K562 (cell line): Measurements from ENCODE around the gene DHRS4L2. TPM values are rescaled to one million over a fixed set of nuclear protein-coding genes. Genes with fewer than 3 reads are reported as not detected.
A peak's percentile ranks its signal among the peaks of the same experiment; 100 is the strongest.

Experiments
- CBX3 ChIP-seq, 2 experiments: IDR thresholded peaks; 1 replicate in 1 of 2; 2 replicates in 1 of 2; pipeline ENCODE4 v1.6.1; 2012; ENCODE audit warnings: inconsistent platforms in 2 of 2, low read length in 2 of 2, borderline replicate concordance in 1 of 2, control low read depth in 1 of 2
- FOXJ2 ChIP-seq: fragments of 200-800 bp; sonication (Bioruptor generic); IDR thresholded peaks from 2 replicates; pipeline ENCODE4 v1.6.1; 2016; ENCODE audit warnings: missing genetic modification characterization, missing compliant biosample characterization
- GATAD2B ChIP-seq: fragments of 450-650 bp; IDR thresholded peaks from 2 replicates; pipeline ENCODE4 v1.6.1; 2017; ENCODE audit warnings: mild to moderate bottlenecking, borderline replicate concordance
- KAT7 ChIP-seq: sonication (generic); formaldehyde crosslinking; IDR thresholded peaks from 2 replicates; pipeline ENCODE4 v1.8.0; 2022; ENCODE audit warnings: missing genetic modification reagents, mild to moderate bottlenecking, borderline replicate concordance
- MAZ ChIP-seq, 2 experiments: fragments of 450-650 bp in 1 of 2; sonication (generic) in 1 of 2; formaldehyde crosslinking; IDR thresholded peaks in 1 of 2; conservative IDR thresholded peaks in 1 of 2; 2 replicates each; pipeline versions ENCODE4 v1.4.0 to v1.5.0; 2020; ENCODE audit warnings: mild to moderate bottlenecking in 1 of 2, missing genetic modification reagents in 1 of 2
- NCOA1 ChIP-seq: fragments of 450-650 bp; IDR thresholded peaks from 2 replicates; pipeline ENCODE4 v1.6.1; 2016; ENCODE audit warnings: low read depth
- SP2 ChIP-seq: IDR thresholded peaks from 2 replicates; pipeline ENCODE4 v1.6.1; 2011; ENCODE audit warnings: mild to moderate bottlenecking, low read depth, low read length, moderate library complexity; ENCODE audit not compliant: poor library complexity, severe bottlenecking; ENCODE audit errors: extremely low read depth
- TCF3 ChIP-seq: sonication (generic); formaldehyde crosslinking; IDR thresholded peaks from 2 replicates; pipeline ENCODE4 v1.4.0; 2020; ENCODE audit warnings: mild to moderate bottlenecking, missing genetic modification reagents
- ZNF165 ChIP-seq: fragments of 250-450 bp; sonication (Bioruptor Pico); IDR thresholded peaks from 2 replicates; pipeline ENCODE4 v1.4.0; 2020; ENCODE audit warnings: borderline replicate concordance
- ZNF212 ChIP-seq: fragments of 450-650 bp; formaldehyde crosslinking; IDR thresholded peaks from 2 replicates; pipeline ENCODE4 v1.4.0; 2020; ENCODE audit warnings: mild to moderate bottlenecking
- ZNF583 ChIP-seq: fragments of 250-450 bp; sonication (Bioruptor Pico); IDR thresholded peaks from 2 replicates; pipeline ENCODE4 v1.4.0; 2020
- polyA plus RNA-seq, 8 experiments: library from polyadenylated mRNA; depleted of rRNA in 4 of 8; stranded (reverse) in 5 of 8; unstranded in 3 of 8; fragments of >200 nt; fragmentation: Nextera tagmentation in 2 of 8; fragmentation: Illumina TruSeq in 1 of 8; extraction: Ambion mirVana in 2 of 8; extraction: Trizol in 1 of 8; gene quantifications; 2 replicates each; pipeline versions ENCODE4 v1.2.1 to v1.2.3, GENCODE V29; 2011 to 2014; ENCODE audit warnings: inconsistent platforms in 1 of 8, missing spikeins in 1 of 8
- total RNA-seq, 7 experiments: library from RNA; depleted of rRNA in 6 of 7; stranded (reverse); fragments of >200 nt in 6 of 7; fragmentation: Illumina TruSeq in 2 of 7; extraction: Trizol in 2 of 7; gene quantifications; 2 replicates each; pipeline versions ENCODE4 v1.2.1 to v1.2.3, GENCODE V29; 2011 to 2021; ENCODE audit warnings: low replicate concordance in 1 of 7
- TF ChIP-seq, protein P1 (sequence below): fragments of 250-450 bp; sonication (Bioruptor Pico); IDR thresholded peaks from 2 replicates; pipeline ENCODE4 v1.9.0; 2021; ENCODE audit warnings: mild to moderate bottlenecking
- TF ChIP-seq, protein P2 (sequence below): fragments of 450-650 bp; IDR thresholded peaks from 2 replicates; pipeline ENCODE4 v1.6.1; 2014; ENCODE audit warnings: low read depth, mild to moderate bottlenecking, moderate library complexity, borderline replicate concordance
- TF ChIP-seq, protein P3 (sequence below), 2 experiments: fragments of 450-650 bp; IDR thresholded peaks; 2 replicates each; pipeline ENCODE4 v1.6.1; 2018; ENCODE audit warnings: mild to moderate bottlenecking in 2 of 2, low read depth in 1 of 2; ENCODE audit not compliant: partially characterized antibody in 2 of 2
- TF ChIP-seq, protein P4 (sequence below): fragments of 250-450 bp; sonication (Bioruptor Pico); IDR thresholded peaks from 2 replicates; pipeline ENCODE4 v1.5.0; 2021; ENCODE audit warnings: mild to moderate bottlenecking, moderate library complexity
- TF ChIP-seq, protein P5 (sequence below): fragments of 450-650 bp; IDR thresholded peaks from 2 replicates; pipeline ENCODE4 v1.6.1; 2016; ENCODE audit warnings: low read depth, mild to moderate bottlenecking, moderate library complexity

Gene DHRS4L2
- total and polyA plus RNA-seq, 9 of the 15 experiments (the other 6 are each of a cell fraction or from before 2014, with no cell fraction given), result 2.3 to 13.7 (median 8.1) TPM

DNA sequence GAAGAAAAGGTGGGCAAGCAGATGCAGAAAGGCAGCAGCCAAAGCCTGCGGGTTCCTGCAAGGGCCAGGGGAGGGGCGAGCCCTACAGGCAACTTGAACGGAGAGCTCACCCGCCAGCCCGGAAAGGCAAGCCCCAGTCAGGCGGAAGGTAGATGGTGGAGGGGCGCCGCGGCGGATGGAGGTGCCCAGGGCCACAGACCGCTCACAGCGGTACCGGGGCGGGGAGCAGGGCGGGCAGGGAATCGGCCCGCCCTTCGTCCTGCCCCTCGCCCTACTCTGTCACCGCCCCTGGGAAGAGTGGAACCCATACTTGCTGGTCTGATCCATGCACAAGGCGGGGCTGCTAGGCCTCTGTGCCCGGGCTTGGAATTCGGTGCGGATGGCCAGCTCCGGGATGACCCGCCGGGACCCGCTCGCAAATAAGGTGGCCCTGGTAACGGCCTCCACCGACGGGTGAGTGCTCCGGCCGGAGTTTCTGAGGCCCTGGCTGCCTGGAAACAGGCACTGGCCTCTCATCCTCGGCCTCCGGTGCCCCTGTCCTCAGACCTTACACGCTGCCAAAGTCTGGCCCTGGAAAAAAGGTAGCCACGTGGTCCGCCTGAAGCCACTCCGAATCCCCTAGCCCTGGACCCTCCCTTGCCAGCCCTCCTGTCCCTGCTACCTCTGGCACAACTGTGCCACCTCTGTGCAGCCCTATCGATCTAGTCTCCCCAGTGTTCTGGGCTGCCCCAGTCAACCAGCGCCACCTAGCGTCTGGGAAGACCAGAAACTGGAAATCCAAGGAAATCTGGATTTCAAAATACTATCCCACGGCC lies 35.1 kb upstream of the DHRS4L2 start, which contains the start of gene DHRS4 (continued):
- no peak for TF ChIP-seq ZNF165 (CRISPR knock-in tag)
- TF ChIP-seq FOXJ2, result no peak
- no peak for TF ChIP-seq ZNF212
- TF ChIP-seq, protein P1, sequence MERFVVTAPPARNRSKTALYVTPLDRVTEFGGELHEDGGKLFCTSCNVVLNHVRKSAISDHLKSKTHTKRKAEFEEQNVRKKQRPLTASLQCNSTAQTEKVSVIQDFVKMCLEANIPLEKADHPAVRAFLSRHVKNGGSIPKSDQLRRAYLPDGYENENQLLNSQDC (CRISPR knock-in tag), result no peak
- no peak for TF ChIP-seq ZNF583 (CRISPR knock-in tag)
- peak; percentile 31; the same call in 1 of the 2 replicates for TF ChIP-seq KAT7 (CRISPR knock-in tag)
- peak; percentile 48 for TF ChIP-seq SP2
- no peak for TF ChIP-seq NCOA1
- TF ChIP-seq, protein P2, sequence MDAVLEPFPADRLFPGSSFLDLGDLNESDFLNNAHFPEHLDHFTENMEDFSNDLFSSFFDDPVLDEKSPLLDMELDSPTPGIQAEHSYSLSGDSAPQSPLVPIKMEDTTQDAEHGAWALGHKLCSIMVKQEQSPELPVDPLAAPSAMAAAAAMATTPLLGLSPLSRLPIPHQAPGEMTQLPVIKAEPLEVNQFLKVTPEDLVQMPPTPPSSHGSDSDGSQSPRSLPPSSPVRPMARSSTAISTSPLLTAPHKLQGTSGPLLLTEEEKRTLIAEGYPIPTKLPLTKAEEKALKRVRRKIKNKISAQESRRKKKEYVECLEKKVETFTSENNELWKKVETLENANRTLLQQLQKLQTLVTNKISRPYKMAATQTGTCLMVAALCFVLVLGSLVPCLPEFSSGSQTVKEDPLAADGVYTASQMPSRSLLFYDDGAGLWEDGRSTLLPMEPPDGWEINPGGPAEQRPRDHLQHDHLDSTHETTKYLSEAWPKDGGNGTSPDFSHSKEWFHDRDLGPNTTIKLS, result 0 out of 2 replicates have a peak, but pooled peaks have one; percentile 14
- no peak for TF ChIP-seq GATAD2B
- TF ChIP-seq, protein P3, sequence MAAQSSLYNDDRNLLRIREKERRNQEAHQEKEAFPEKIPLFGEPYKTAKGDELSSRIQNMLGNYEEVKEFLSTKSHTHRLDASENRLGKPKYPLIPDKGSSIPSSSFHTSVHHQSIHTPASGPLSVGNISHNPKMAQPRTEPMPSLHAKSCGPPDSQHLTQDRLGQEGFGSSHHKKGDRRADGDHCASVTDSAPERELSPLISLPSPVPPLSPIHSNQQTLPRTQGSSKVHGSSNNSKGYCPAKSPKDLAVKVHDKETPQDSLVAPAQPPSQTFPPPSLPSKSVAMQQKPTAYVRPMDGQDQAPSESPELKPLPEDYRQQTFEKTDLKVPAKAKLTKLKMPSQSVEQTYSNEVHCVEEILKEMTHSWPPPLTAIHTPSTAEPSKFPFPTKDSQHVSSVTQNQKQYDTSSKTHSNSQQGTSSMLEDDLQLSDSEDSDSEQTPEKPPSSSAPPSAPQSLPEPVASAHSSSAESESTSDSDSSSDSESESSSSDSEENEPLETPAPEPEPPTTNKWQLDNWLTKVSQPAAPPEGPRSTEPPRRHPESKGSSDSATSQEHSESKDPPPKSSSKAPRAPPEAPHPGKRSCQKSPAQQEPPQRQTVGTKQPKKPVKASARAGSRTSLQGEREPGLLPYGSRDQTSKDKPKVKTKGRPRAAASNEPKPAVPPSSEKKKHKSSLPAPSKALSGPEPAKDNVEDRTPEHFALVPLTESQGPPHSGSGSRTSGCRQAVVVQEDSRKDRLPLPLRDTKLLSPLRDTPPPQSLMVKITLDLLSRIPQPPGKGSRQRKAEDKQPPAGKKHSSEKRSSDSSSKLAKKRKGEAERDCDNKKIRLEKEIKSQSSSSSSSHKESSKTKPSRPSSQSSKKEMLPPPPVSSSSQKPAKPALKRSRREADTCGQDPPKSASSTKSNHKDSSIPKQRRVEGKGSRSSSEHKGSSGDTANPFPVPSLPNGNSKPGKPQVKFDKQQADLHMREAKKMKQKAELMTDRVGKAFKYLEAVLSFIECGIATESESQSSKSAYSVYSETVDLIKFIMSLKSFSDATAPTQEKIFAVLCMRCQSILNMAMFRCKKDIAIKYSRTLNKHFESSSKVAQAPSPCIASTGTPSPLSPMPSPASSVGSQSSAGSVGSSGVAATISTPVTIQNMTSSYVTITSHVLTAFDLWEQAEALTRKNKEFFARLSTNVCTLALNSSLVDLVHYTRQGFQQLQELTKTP (IDR thresholded peaks at IDR 0.05; ENCODE audit: low read depth in 1 of 2, partially characterized antibody in 2 of 2), result no peak
- TF ChIP-seq, protein P4, sequence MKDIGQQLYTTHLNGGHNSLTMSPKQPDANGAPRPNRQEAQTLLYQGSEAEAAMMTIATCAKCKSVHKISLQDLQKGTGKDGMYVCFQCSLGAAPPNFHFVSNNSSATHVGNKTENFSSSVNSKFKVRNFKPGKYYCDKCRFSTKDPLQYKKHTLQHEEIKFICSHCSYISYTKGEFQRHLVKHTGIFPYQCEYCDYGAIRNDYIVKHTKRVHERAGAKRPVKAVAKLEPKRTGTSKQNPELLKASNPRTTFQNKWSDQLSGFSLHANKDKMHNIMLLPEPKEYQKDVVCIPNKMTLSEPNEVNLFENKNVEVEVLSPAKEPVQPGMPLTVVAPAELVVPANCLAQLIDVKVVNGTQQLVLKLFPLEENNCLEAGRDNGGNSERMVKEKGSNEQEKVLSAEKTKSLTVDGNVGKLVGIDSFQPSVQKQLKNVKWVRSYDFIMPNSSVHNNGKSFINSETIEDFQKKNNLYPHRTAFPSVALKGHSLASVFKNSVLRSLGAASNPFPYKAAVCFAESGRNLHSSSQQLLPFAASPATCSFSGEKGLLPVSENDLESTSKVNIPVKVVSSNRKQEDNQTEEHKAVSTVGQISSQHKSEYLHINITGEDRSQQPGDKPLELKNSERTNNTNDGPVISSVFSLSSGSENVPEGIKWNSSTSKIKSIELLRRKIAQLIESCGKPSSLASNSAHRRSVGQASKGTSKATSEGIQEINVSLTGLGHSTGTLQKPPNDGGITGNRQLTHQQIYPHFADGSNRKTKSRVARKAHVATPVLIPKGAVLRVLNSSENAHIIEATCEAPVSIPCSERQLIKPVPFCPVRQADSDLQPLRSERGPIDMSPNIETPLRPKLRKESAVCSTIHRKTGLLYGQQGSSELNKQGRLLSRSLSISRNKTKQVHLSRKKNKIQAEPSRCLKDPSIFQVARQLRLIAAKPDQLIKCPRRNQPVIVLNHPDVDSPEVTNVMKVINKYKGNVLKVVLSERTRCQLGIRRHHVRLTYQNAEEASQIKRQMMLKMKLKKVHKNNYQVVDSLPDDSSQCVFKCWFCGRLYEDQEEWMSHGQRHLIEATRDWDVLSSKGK (CRISPR knock-in tag), result no peak
- TF ChIP-seq, protein P5, sequence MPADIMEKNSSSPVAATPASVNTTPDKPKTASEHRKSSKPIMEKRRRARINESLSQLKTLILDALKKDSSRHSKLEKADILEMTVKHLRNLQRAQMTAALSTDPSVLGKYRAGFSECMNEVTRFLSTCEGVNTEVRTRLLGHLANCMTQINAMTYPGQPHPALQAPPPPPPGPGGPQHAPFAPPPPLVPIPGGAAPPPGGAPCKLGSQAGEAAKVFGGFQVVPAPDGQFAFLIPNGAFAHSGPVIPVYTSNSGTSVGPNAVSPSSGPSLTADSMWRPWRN, result no peak
- no peak for TF ChIP-seq TCF3 (CRISPR knock-in tag)
- peak; percentile 26 to 33; a peak in 1 of 4 replicates for TF ChIP-seq MAZ (CRISPR knock-in tag; conservative IDR thresholded peaks at IDR 0.05 in 1 of 2, IDR thresholded peaks at IDR 0.05 in 1 of 2)
- TF ChIP-seq CBX3 (IDR thresholded peaks at IDR 0.05; ENCODE audit: borderline replicate concordance in 1 of 2, low read length in 2 of 2), result no peak
